Neural progenitor cell (in vitro differentiated cells): ENCODE data around the gene ARL4D. TPM values are rescaled to one million over a fixed set of nuclear protein-coding genes. Genes with fewer than 3 reads are reported as not detected.

ENCODE experiments used
- DNase-seq: peaks from one replicate; pipeline ENCODE4 v3.0.0-alpha.2; 2016; ENCODE audit warnings: low spot score
- H2AFZ ChIP-seq: fragments of 200-600 bp; sonication (generic); replicated peaks from 2 replicates; pipeline ENCODE4 v1.6.1; 2016; ENCODE audit warnings: antibody characterized with exemption
- H3F3A ChIP-seq: fragments of 200-600 bp; sonication (generic); 2 replicates; pipeline ENCODE4 v1.6.1; 2016; ENCODE audit warnings: antibody characterized with exemption, low read depth
- H3K27ac ChIP-seq: fragments of 200-600 bp; sonication (generic); 2 replicates; pipeline ENCODE4 v1.5.1; 2016; ENCODE audit warnings: mild to moderate bottlenecking
- H3K27me3 ChIP-seq: fragments of 200-600 bp; sonication (generic); 2 replicates; pipeline ENCODE4 v1.6.1; 2016; ENCODE audit warnings: mild to moderate bottlenecking, moderate library complexity
- H3K36me3 ChIP-seq: fragments of 200-600 bp; sonication (generic); 2 replicates; pipeline ENCODE4 v1.5.1; 2016
- H3K4me1 ChIP-seq: fragments of 200-600 bp; sonication (generic); 2 replicates; pipeline ENCODE4 v1.6.1; 2016; ENCODE audit warnings: mixed run types
- H3K4me2 ChIP-seq: fragments of 200-600 bp; sonication (generic); 2 replicates; pipeline ENCODE4 v1.6.1; 2016
- H3K4me3 ChIP-seq: fragments of 200-600 bp; sonication (generic); 2 replicates; pipeline ENCODE4 v1.5.1; 2016
- H3K79me2 ChIP-seq: fragments of 200-600 bp; sonication (generic); 2 replicates; pipeline ENCODE4 v1.6.1; 2016; ENCODE audit warnings: low read depth
- H3K9ac ChIP-seq: fragments of 200-600 bp; sonication (generic); 2 replicates; pipeline ENCODE4 v1.6.1; 2016
- H3K9me3 ChIP-seq: fragments of 200-600 bp; sonication (generic); 2 replicates; pipeline ENCODE4 v1.5.1; 2016; ENCODE audit warnings: low read depth
- H4K20me1 ChIP-seq: fragments of 200-600 bp; sonication (generic); 2 replicates; pipeline ENCODE4 v1.6.1; 2016; ENCODE audit warnings: low read depth
- H3K27ac Mint-ChIP-seq: 3 replicates; pipeline ENCODE4 v1.8.0; 2021; ENCODE audit warnings: mixed read lengths
- H3K27me3 Mint-ChIP-seq: 2 replicates; pipeline ENCODE4 v1.8.0; 2022; ENCODE audit warnings: low read depth, mild to moderate bottlenecking, inconsistent platforms, moderate library complexity, mixed read lengths; ENCODE audit not compliant: insufficient read depth
- H3K36me3 Mint-ChIP-seq: 3 replicates; pipeline ENCODE4 v1.8.0; 2021; ENCODE audit warnings: mixed read lengths
- H3K4me1 Mint-ChIP-seq: 3 replicates; pipeline ENCODE4 v1.8.0; 2021; ENCODE audit warnings: mixed read lengths
- H3K4me3 Mint-ChIP-seq: 3 replicates; pipeline ENCODE4 v1.8.0; 2021; ENCODE audit warnings: mild to moderate bottlenecking, moderate library complexity, mixed read lengths
- H3K9me3 Mint-ChIP-seq: 3 replicates; pipeline ENCODE4 v1.8.0; 2020; ENCODE audit warnings: mixed read lengths
- EZH2 ChIP-seq: fragments of 200-600 bp; sonication (generic); IDR thresholded peaks from 2 replicates; pipeline ENCODE4 v1.6.1; 2017; ENCODE audit warnings: antibody characterized with exemption, mild to moderate bottlenecking, moderate library complexity
- EZH2phosphoT487 ChIP-seq: fragments of 200-600 bp; sonication (generic); IDR thresholded peaks from 2 replicates; pipeline ENCODE4 v1.6.1; 2017; ENCODE audit warnings: antibody characterized with exemption
- total RNA-seq: library from RNA; depleted of rRNA; stranded (reverse); fragments of >200 nt; gene quantifications from 2 replicates; pipeline ENCODE4 v1.2.3, GENCODE V29; 2015; ENCODE audit warnings: low replicate concordance
- TF ChIP-seq, protein P1 (sequence below): fragments of 200-600 bp; sonication (generic); IDR thresholded peaks from 2 replicates; pipeline ENCODE4 v1.5.1; 2017; ENCODE audit warnings: antibody characterized with exemption, mild to moderate bottlenecking

The ARL4D gene
- total RNA-seq, 1 donor from 2014 or later, result 9.2 TPM

DNA sequence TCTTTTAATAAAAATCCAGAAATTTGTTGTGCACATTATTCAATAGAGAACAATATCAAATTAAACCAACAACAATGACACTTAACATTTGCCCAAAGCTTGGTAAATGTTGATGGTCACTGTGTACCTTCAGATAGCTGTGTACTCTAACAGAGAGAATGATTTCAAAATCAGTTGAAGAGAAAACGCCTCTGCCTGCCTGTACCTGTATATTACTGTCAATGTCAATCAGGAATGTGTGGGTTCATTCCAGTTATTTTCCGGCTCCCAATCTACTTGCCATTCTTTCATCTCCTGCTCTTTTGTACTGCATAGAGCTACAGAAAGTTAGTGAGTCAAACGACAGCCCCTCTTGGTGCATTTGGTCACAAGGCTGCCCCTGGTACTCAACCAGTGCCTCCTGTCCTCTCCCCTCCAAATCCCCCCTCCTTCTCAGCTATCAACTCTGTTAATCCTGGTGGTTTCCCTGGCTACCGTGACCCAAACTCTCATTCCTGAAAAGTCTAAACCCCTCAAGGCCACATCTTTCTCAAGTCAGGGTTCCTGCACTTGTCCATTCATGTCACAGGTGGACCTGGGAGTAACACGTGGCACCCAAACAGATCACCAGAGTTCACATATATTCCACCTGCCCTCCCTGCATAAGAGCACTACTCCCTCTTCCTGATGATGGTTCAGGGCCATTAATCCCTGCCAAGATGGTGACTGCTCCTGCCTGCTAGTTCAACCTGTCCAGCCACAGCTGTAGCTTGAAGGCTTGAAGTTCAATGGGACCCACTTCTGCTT is 13.6 kb upstream of the ARL4D start:
- Mint-ChIP-seq H3K4me3 (no peak overlapping the region), H3K4me1 (peaks cover 37% of the 10 kb centered on the region), H3K27me3 (peaks cover 3% of the 10 kb centered on the region), H3K9me3 (peaks cover 9% of the 10 kb centered on the region), H3K36me3 (no peaks in the 10 kb centered on the region), H3K27ac (peak overlapping the region; percentile 80)
- H3K9me3 ChIP-seq, result no peaks in the 10 kb centered on the region
- H3K4me1 ChIP-seq, result no peaks in the 10 kb centered on the region
- no peaks in the 10 kb centered on the region for H4K20me1 ChIP-seq
- H3K27me3 ChIP-seq, result no peaks in the 10 kb centered on the region
- peaks cover 25% of the 10 kb centered on the region for H3F3A ChIP-seq
- H3K4me3 ChIP-seq, result no peak overlapping the region
- TF ChIP-seq, protein P1, sequence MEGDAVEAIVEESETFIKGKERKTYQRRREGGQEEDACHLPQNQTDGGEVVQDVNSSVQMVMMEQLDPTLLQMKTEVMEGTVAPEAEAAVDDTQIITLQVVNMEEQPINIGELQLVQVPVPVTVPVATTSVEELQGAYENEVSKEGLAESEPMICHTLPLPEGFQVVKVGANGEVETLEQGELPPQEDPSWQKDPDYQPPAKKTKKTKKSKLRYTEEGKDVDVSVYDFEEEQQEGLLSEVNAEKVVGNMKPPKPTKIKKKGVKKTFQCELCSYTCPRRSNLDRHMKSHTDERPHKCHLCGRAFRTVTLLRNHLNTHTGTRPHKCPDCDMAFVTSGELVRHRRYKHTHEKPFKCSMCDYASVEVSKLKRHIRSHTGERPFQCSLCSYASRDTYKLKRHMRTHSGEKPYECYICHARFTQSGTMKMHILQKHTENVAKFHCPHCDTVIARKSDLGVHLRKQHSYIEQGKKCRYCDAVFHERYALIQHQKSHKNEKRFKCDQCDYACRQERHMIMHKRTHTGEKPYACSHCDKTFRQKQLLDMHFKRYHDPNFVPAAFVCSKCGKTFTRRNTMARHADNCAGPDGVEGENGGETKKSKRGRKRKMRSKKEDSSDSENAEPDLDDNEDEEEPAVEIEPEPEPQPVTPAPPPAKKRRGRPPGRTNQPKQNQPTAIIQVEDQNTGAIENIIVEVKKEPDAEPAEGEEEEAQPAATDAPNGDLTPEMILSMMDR, result no peak
- no peak for TF ChIP-seq EZH2
- TF ChIP-seq EZH2phosphoT487, result no peak
- H3K27ac ChIP-seq, result no peak overlapping the region
- no peaks in the 10 kb centered on the region for H3K36me3 ChIP-seq
- H3K9ac ChIP-seq, result no peak overlapping the region
- H3K4me2 ChIP-seq, result no peak overlapping the region
- H3K79me2 ChIP-seq, result no peaks in the 10 kb centered on the region
- no peak for DNase-seq
- H2AFZ ChIP-seq, result no peak overlapping the region

DNA sequence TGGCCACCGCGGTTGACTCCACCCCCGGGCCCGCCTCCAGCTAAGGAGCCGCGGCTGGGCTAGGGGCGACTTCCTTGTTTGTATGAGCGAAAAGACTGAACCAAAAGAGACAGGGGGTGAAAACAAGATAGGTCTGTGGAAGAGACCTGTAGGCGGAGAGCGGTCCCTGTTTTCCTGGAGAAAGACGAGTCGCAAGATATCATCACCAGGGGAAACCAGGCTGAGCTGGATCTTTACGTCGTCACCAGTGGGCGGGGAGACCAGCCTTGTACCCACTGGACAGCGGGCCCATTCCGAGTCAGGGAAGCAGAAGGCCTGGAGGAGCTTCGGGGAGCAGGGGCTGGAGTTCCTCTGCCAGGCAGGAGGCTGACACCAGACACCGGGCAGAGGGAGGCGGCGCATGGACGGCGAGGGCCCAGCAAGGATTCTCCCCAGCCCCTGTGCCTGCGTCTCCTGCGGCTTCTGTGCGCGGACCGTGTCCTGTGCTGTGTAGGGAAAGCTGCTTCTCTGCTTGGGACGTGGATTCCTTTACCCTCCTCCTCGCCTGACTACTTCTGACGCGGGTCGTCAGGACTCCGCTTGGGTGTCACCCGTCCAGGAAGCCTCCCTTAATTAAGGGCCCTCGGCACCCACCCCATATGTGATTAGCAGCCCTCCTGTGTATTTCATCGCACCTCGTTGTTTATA is 10.3 kb upstream of the ARL4D start:
- peak overlapping the region; percentile 65 for H3K27ac ChIP-seq
- Mint-ChIP-seq H3K4me1 (peaks cover 35% of the 10 kb centered on the region), H3K4me3 (peak overlapping the region; percentile 89), H3K27ac (peak overlapping the region; percentile 68), H3K36me3 (no peaks in the 10 kb centered on the region), H3K9me3 (peaks cover 3% of the 10 kb centered on the region), H3K27me3 (peaks cover 2% of the 10 kb centered on the region)
- peak overlapping the region; percentile 91 for H2AFZ ChIP-seq
- H4K20me1 ChIP-seq, result no peaks in the 10 kb centered on the region
- H3F3A ChIP-seq, result peaks cover 25% of the 10 kb centered on the region
- H3K36me3 ChIP-seq, result no peaks in the 10 kb centered on the region
- no peak overlapping the region for H3K9ac ChIP-seq
- peak; percentile 93 for DNase-seq
- H3K4me1 ChIP-seq, result no peaks in the 10 kb centered on the region
- H3K4me3 ChIP-seq, result peak overlapping the region; percentile 50
- no peak for TF ChIP-seq EZH2phosphoT487
- TF ChIP-seq EZH2, result no peak
- TF ChIP-seq, protein P1, result no peak
- H3K9me3 ChIP-seq, result no peaks in the 10 kb centered on the region
- peak overlapping the region; percentile 78 for H3K4me2 ChIP-seq
- no peaks in the 10 kb centered on the region for H3K79me2 ChIP-seq
- H3K27me3 ChIP-seq, result no peaks in the 10 kb centered on the region

DNA sequence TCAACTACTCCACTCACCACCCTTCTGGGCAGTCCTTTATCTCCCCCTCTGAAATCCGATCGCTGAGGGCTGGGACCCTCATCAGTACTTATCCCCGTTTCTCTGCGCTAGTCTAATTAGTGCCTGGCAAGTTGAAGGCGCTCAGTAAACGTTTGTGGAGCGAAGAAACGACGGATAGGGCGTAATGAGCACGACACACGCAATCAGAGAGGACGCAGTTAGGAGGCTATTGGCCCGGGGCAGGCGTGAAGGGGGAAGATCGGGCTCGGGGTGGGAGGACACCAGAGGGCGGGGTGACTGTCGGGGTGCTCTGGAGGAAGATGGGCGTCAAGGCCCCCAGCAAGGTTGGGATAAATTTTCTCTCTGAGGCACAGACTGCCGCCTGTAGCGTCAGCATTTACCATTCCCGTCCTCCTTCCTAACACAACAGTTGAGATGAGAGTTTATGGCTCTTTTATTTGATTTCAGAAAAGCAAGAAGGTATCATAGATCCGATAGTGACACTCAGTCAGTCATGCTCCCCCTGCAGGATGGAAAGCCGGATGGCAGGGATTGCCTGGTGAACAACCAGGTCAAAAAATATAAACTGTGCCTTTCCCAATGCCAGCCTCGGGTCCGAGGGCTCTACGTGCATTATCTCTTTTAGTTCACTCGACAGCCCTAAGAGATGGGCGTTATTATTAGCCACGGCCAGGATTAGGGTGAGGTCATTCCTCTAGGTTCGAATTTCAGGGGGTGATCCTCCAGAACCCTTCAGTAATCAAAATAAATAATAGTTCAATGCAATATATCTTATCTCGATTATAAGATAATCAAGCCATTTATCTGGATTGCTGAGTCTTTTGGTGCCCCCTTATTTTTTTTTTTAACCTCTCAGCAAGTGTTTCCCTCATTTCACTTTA is 9.5 kb upstream of the ARL4D start:
- H3K36me3 Mint-ChIP-seq, result no peaks in the 10 kb centered on the region
- peaks cover 3% of the 10 kb centered on the region for H3K9me3 Mint-ChIP-seq
- TF ChIP-seq, protein P1, result peak; percentile 87
- TF ChIP-seq EZH2, result no peak
- Histone ChIP-seq H3K27ac (no peak overlapping the region), H3K27me3 (no peaks in the 10 kb centered on the region), H3K4me2 (peak overlapping the region; percentile 78), H3K79me2 (no peaks in the 10 kb centered on the region), H3K4me3 (peak overlapping the region; percentile 50), H3K9ac (no peak overlapping the region), H3K36me3 (no peaks in the 10 kb centered on the region), H3K4me1 (no peaks in the 10 kb centered on the region), H3K9me3 (no peaks in the 10 kb centered on the region), H2AFZ (peak overlapping the region; percentile 44), H3F3A (peaks cover 25% of the 10 kb centered on the region), H4K20me1 (no peaks in the 10 kb centered on the region)
- H3K4me3 Mint-ChIP-seq, result peak overlapping the region; percentile 89
- DNase-seq, result peak; percentile 81
- H3K27me3 Mint-ChIP-seq, result peaks cover 5% of the 10 kb centered on the region
- H3K4me1 Mint-ChIP-seq, result peaks cover 30% of the 10 kb centered on the region
- H3K27ac Mint-ChIP-seq, result peak overlapping the region; percentile 68
